Cardiac septum (tissue), 1 donor: ENCODE measurements around the gene SMG9. TPM values are rescaled to one million over a fixed set of nuclear protein-coding genes. Genes with fewer than 3 reads are reported as not detected.

ENCODE experiments used
- DNase-seq: peaks from one replicate; pipeline ENCODE4 v3.0.0-alpha.2; 2020; ENCODE audit warnings: low spot score
- intact Hi-C: fragments of 100-400 bp; cut with DNase I; formaldehyde crosslinking; loops from one replicate; pipeline ENCODE4 v1.14.0; 2022
- long read RNA-seq: library from polyadenylated mRNA; unstranded; transcript quantifications from one replicate; pipeline ENCODE4 v2.0.0, GENCODE V29; 2021
- total RNA-seq: library from RNA; stranded (reverse); fragmentation: NEBNext Ultra II Directional; extraction: Animal tissue kit (Norgen Biotek cat#: 25700); gene quantifications from one replicate; pipeline ENCODE4 v1.2.1, GENCODE V29; 2021
- donor health status: DM: no; HTN: no; CAD: no.

The SMG9 gene
- 17.2 TPM for total RNA-seq
- long read RNA-seq, full-length matches to known transcripts = 3 of 8 reads
- long read RNA-seq, partial matches to known transcripts = 5 of 8 reads
- long read RNA-seq, other reads (novel, unspliced or antisense) = 0 of 8 reads

GRCh38 chr19:43754503-43755255 lies at the start of gene SMG9:
SMG9 (minus strand) TSS chr19:43754962; CDS start chr19:43750741, 4,221 bp downstream.
- DNase-seq = peak; percentile 99
- intact Hi-C loops = no loop called here

- intact Hi-C loops = no loop called here
- no peak for DNase-seq
Measured at GRCh38 chr19:43804432-43804831, 49.7 kb upstream of the SMG9 start.

- intact Hi-C loops = no loop called here
- DNase-seq = no peak
Measured at GRCh38 chr19:43802216-43802951, 47.6 kb upstream of the SMG9 start, which contains the start of gene LYPD5. LYPD5 (minus strand) TSS chr19:43802447; CDS start chr19:43802380, 67 bp downstream.

GRCh38 chr19:43799502-43800142 lies 44.9 kb upstream of the SMG9 start:
- intact Hi-C loops = no loop called here
- no peak for DNase-seq

GRCh38 chr19:43798546-43799409 lies 44.0 kb upstream of the SMG9 start:
- DNase-seq = no peak

GRCh38 chr19:43798026-43798545 lies 43.3 kb upstream of the SMG9 start:
- DNase-seq = no peak
- intact Hi-C loops = no loop called here

More at GRCh38 chr19:43798546-43799409, 44.0 kb upstream of the SMG9 start:
- intact Hi-C loops = no loop called here

- no peak for DNase-seq
- intact Hi-C loops = no loop called here
Measured at GRCh38 chr19:43797556-43797955, 42.8 kb upstream of the SMG9 start.

GRCh38 chr19:43797118-43797517 lies 42.4 kb upstream of the SMG9 start:
- DNase-seq = no peak
- intact Hi-C loops = no loop called here

- DNase-seq = no peak
- intact Hi-C loops = no loop called here
Measured at GRCh38 chr19:43790587-43790986, 35.8 kb upstream of the SMG9 start.

- DNase-seq = peak; percentile 12
- intact Hi-C loops = loop anchor here (10.0 kb wide), 2 partner anchors 114 to 254 kb away; partner anchors contain the start of genes PLAUR and ZNF575
Measured at GRCh38 chr19:43789029-43789428, 34.3 kb upstream of the SMG9 start.

- peak; percentile 31 for DNase-seq
- intact Hi-C loops = loop anchor here (10.0 kb wide), 2 partner anchors 112 to 252 kb away; partner anchors contain the start of genes PLAUR and ZNF575
Measured at GRCh38 chr19:43786665-43787064, 31.9 kb upstream of the SMG9 start.

GRCh38 chr19:43784981-43785808 lies 30.4 kb upstream of the SMG9 start:
- intact Hi-C loops = loop anchor here (1.0 to 10.0 kb wide), 3 partner anchors 40 to 250 kb away; partner anchors contain the start of genes PLAUR and ZNF575
- peak; percentile 79 for DNase-seq

GRCh38 chr19:43784241-43784980 lies 29.6 kb upstream of the SMG9 start:
- DNase-seq = peak; percentile 70
- intact Hi-C loops = loop anchor here (10.0 kb wide), 2 partner anchors 110 to 250 kb away; partner anchors contain the start of genes PLAUR and ZNF575

- intact Hi-C loops = loop anchor here (10.0 kb wide), 2 partner anchors 109 to 249 kb away; partner anchors contain the start of genes PLAUR and ZNF575
- DNase-seq = no peak
Measured at GRCh38 chr19:43783636-43784035, 28.9 kb upstream of the SMG9 start.

- intact Hi-C loops = loop anchor here (10.0 kb wide), 2 partner anchors 108 to 248 kb away; partner anchors contain the start of genes PLAUR and ZNF575
- DNase-seq = peak; percentile 61
Measured at GRCh38 chr19:43782689-43783231, 28.0 kb upstream of the SMG9 start.

- intact Hi-C loops = loop anchor here (10.0 kb wide), 2 partner anchors 107 to 247 kb away; partner anchors contain the start of genes PLAUR and ZNF575
- DNase-seq = peak; percentile 51
Measured at GRCh38 chr19:43782311-43782660, 27.5 kb upstream of the SMG9 start.
